NCI-H2227 (cell line): ENCODE results near the gene NDUFAF7.
A peak's percentile ranks its signal among the peaks of the same experiment; 100 is the strongest.
"Not testable (repeated sequence)": the region's sequence is repeated elsewhere in the genome, so short reads cannot be mapped to it uniquely, and the experiment has no call there.

Source experiments
- DNase-seq: peaks from one replicate; lab custom pipeline; 2025; ENCODE audit not compliant: unreplicated experiment; lab: John Stamatoyannopoulos, UW

Gene NDUFAF7

DNA sequence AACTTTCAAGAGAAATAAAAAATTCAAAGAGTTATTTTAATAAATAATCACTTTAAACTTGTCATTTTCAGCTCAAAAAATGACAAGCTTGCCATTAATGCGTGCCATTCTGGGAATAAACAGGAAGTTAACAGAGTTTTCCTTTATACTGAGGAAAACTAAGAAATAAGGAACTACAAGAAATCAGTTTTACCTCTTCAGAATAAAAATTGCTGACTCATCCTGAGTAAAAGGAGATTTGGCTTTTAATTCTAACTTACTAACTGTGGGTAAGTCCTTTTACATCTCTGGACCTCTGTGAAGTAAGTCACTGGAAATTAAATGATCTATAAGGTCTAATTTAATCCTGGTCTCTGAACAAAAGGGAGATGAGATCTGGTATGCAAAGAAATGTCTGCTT lies 16.2 kb upstream of the NDUFAF7 start:
- DNase-seq: no peak

GRCh38 chr2:37219046-37219445 lies 12.4 kb upstream of the NDUFAF7 start:
- no peak for DNase-seq

- DNase-seq: no peak
Observed at GRCh38 chr2:37223131-37223530, 8.3 kb upstream of the NDUFAF7 start.

- DNase-seq: no peak
Observed at GRCh38 chr2:37224063-37224462, 7.4 kb upstream of the NDUFAF7 start.

DNA sequence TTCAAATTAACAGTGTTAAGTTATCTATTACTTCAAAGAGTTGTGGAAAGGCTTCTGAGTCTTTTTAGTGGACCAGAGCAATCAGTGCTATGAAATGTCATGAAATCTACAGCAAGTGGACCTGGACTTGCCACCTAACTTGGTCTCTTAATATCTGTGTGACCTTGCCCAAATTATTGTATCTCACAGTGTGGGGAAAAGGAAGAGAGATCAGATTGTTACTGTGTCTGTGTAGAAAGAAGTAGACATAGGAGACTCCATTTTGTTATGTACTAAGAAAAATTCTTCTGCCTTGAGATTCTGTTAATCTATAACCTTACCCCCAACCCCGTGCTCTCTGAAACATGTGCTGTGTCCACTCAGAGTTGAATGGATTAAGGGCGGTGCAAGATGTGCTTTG lies 6.3 kb upstream of the NDUFAF7 start:
- not testable (repeated sequence) for DNase-seq

GRCh38 chr2:37226863-37227262 lies 4.6 kb upstream of the NDUFAF7 start:
- no peak for DNase-seq

- DNase-seq: no peak
Observed at GRCh38 chr2:37228788-37229187, 2.7 kb upstream of the NDUFAF7 start.

- DNase-seq: peak; percentile 12
Observed at GRCh38 chr2:37230581-37230980, 877 bp upstream of the NDUFAF7 start.

GRCh38 chr2:37232131-37232933 lies 874 bp downstream of the NDUFAF7 start:
- peak; percentile 30 for DNase-seq

DNA sequence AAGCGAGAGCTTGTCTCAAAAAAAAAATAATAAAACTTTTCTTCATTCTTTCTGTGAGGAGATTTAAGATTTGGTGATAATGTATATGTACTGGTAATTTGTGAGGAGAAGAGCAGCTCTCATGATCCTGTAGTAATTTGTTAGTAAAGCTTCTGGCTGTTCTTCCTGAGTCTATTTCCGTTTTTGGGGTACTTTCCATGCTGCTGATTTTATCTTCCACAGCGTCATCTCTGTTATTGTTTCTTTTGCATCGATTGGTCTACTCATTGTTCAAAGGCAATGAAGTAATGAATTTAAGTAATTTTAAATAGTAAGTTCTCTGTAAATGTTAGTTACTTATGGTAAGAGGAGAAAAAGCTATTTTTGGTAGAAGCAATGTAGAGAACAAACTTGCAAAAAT lies 12.0 kb downstream of the NDUFAF7 start:
- no peak for DNase-seq

- no peak for DNase-seq
Observed at GRCh38 chr2:37244017-37244416, 12.6 kb downstream of the NDUFAF7 start.

GRCh38 chr2:37244755-37245154 lies 13.3 kb downstream of the NDUFAF7 start:
- no peak for DNase-seq

- DNase-seq: no peak
Observed at GRCh38 chr2:37246205-37246604, 14.7 kb downstream of the NDUFAF7 start.

- no peak for DNase-seq
Observed at GRCh38 chr2:37250869-37251740, 19.6 kb downstream of the NDUFAF7 start.

DNA sequence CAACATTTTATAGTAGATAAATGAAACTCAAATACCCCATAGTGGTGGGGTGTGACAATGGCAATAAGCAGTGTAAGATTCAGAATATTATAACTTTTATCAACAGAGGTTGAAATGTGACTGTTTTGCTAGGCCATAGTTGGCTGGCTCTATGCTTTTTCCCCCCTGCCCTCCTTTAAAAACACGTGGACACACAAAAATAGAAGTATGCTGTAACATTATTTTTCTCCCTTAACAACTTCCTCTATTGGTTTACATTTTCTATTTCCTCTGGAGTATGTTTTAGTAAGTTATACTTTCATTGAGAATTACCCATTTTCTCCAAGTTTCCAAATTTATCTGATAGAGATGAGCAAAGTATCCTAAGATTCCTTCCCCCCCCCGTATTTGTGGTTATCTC lies 31.1 kb downstream of the NDUFAF7 start:
- no peak for DNase-seq

GRCh38 chr2:37263839-37264238 lies 32.4 kb downstream of the NDUFAF7 start:
- DNase-seq: no peak

GRCh38 chr2:37267685-37268084 lies 36.2 kb downstream of the NDUFAF7 start:
- no peak for DNase-seq

DNA sequence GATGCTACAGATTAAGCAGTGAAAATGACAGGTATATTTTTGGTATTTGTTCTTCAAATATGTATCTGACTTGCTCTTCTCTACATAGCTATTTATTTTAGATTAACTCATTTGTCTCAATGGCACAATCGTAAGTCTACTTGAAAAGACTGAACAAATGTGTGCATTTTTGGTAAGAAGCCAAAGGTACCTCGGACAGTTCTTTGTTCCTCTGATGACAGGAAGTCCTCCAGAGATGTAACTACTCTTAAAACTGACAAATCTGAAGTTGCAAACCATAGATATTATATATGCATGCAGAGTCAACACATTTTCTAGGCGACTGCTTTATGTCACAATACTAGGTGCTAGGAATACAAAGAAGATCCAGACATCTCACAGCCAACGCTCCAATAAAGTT lies 36.7 kb downstream of the NDUFAF7 start:
- DNase-seq: no peak

GRCh38 chr2:37271376-37272067 lies 40.1 kb downstream of the NDUFAF7 start:
- DNase-seq: no peak

DNA sequence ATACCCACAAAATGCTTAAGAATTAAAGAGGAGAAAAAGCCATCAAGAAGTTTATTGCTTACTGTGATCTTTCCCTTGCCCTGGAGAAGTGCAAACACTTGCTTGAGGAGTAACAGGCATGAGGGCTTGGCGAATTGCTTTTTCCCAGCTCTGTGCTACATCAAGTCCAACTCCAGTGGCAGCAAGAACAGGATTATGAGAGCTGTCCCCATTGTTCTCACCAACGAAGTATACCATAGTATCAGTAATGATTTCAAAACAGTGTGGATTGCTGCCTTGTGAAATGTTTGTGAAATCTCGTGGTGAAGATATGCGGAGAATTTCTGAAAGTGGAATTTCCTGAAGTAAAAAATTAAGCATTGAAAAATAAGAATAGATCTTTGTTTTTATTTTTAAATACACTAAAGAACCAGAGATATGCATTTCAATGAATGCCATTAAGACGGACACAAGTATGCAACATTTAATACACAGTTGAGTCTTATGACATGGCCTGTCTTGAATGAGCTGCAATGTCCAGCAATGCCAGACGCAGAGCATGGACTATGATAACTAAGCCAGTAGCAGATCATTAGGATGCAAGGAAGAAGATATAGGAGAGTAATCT lies 43.0 kb downstream of the NDUFAF7 start:
- no peak for DNase-seq

- DNase-seq: no peak
Observed at GRCh38 chr2:37276291-37276690, 44.8 kb downstream of the NDUFAF7 start.
